IMR-90 (cell line): ENCODE measurements around the gene SRSF2. TPM values are rescaled to one million over a fixed set of nuclear protein-coding genes. Genes with fewer than 3 reads are reported as not detected.
"Not testable (repeated sequence)": the region's sequence is repeated elsewhere in the genome, so short reads cannot be mapped to it uniquely, and the experiment has no call there.

Experiments
- ATAC-seq: fragments of 200-7000 bp; cut with Tn5 transposase; 2 replicates; pipeline ENCODE4 v1.9.1; 2020; ENCODE audit warnings: low read depth, mild to moderate bottlenecking, moderate library complexity
- BruUV-seq: library from RNA; stranded (reverse); fragments of 400-500 nt; replicated peaks from 2 replicates; lab custom pipeline; 2021; lab: Mats Ljungman, UMichigan
- CTCF ChIA-PET: fragments of 300-600 bp; formaldehyde crosslinking; extraction: SDS; loops from one replicate; lab custom pipeline; 2021; ENCODE audit warnings: antibody characterized with exemption; lab: Yijun Ruan, JAX
- POLR2A ChIA-PET: fragments of 300-600 bp; sonication (Branson Sonifier 250); formaldehyde crosslinking; loops from one replicate; lab custom pipeline; 2022; ENCODE audit warnings: antibody characterized with exemption; ENCODE audit not compliant: unreplicated experiment; lab: Charles Lee
- DNase-seq: peaks from one replicate; pipeline ENCODE4 v3.0.0; 2013
- H2AFZ ChIP-seq: replicated peaks from 2 replicates; pipeline ENCODE3; 2013; ENCODE audit warnings: low read length, mild to moderate bottlenecking; ENCODE audit not compliant: poor library complexity
- H2AK5ac ChIP-seq: 2 replicates; pipeline ENCODE4 v1.6.1; 2013; ENCODE audit warnings: low read depth, low read length, inconsistent platforms
- H2AK9ac ChIP-seq: replicated peaks from 2 replicates; pipeline ENCODE3; 2013; ENCODE audit warnings: mild to moderate bottlenecking, low read depth, low read length, moderate library complexity; ENCODE audit not compliant: poor library complexity
- H2BK120ac ChIP-seq: 2 replicates; pipeline ENCODE4 v1.6.1; 2013; ENCODE audit warnings: low read depth, low read length, inconsistent platforms
- H2BK15ac ChIP-seq: 3 replicates; pipeline ENCODE4 v1.6.1; 2013; ENCODE audit warnings: low read depth, low read length, inconsistent platforms
- H2BK20ac ChIP-seq: 2 replicates; pipeline ENCODE4 v1.6.1; 2013; ENCODE audit warnings: low read depth, mild to moderate bottlenecking, inconsistent platforms, low read length, moderate library complexity
- H2BK5ac ChIP-seq: 2 replicates; pipeline ENCODE4 v1.6.1; 2013; ENCODE audit warnings: mild to moderate bottlenecking, low read depth, low read length, inconsistent platforms; ENCODE audit not compliant: poor library complexity, severe bottlenecking
- H3K14ac ChIP-seq: replicated peaks from 2 replicates; pipeline ENCODE4 v1.6.1; 2013; ENCODE audit warnings: low read depth, low read length, inconsistent platforms
- H3K18ac ChIP-seq: 2 replicates; pipeline ENCODE4 v1.6.1; 2013; ENCODE audit warnings: low read depth, low read length, control low read depth
- H3K23ac ChIP-seq: 2 replicates; pipeline ENCODE4 v1.6.1; 2013; ENCODE audit warnings: low read depth, low read length, inconsistent platforms
- H3K27ac ChIP-seq: 2 replicates; pipeline ENCODE4 v1.5.1; 2013; ENCODE audit warnings: mild to moderate bottlenecking, control low read depth, low read length; ENCODE audit not compliant: insufficient read depth
- H3K27me3 ChIP-seq: 2 replicates; pipeline ENCODE4 v1.6.1; 2013; ENCODE audit warnings: low read length; ENCODE audit not compliant: control insufficient read depth, insufficient read depth
- H3K36me3 ChIP-seq: 2 replicates; pipeline ENCODE4 v1.6.1; 2013; ENCODE audit warnings: low read length, mixed read lengths; ENCODE audit not compliant: control insufficient read depth, insufficient read depth
- H3K4ac ChIP-seq: 2 replicates; pipeline ENCODE4 v1.6.1; 2013; ENCODE audit warnings: low read depth, low read length, inconsistent platforms
- H3K4me1 ChIP-seq: 2 replicates; pipeline ENCODE4 v1.6.1; 2013; ENCODE audit warnings: low read length, mixed read lengths; ENCODE audit not compliant: control insufficient read depth, insufficient read depth
- H3K4me2 ChIP-seq: 2 replicates; pipeline ENCODE4 v1.6.1; 2013; ENCODE audit warnings: low read depth, mild to moderate bottlenecking, control low read depth, low read length, moderate library complexity
- H3K4me3 ChIP-seq: 2 replicates; pipeline ENCODE4 v1.5.1; 2013; ENCODE audit warnings: low read depth, mild to moderate bottlenecking, control low read depth, low read length, moderate library complexity; ENCODE audit not compliant: insufficient read depth
- H3K56ac ChIP-seq: 2 replicates; pipeline ENCODE4 v1.6.1; 2013; ENCODE audit warnings: low read length, inconsistent platforms; ENCODE audit not compliant: insufficient read depth; ENCODE audit errors: extremely low read depth
- H3K79me1 ChIP-seq, 2 experiments: 2 replicates each; pipeline ENCODE4 v1.6.1; 2013; ENCODE audit warnings: low read length in 2 of 2, inconsistent platforms in 1 of 2, low read depth in 1 of 2
- H3K9ac ChIP-seq: 2 replicates; pipeline ENCODE4 v1.6.1; 2013; ENCODE audit warnings: low read depth, low read length, control low read depth
- H3K9me1 ChIP-seq: 2 replicates; pipeline ENCODE4 v1.6.1; 2013; ENCODE audit warnings: low read length, inconsistent platforms; ENCODE audit not compliant: insufficient read depth
- H3K9me3 ChIP-seq: 2 replicates; pipeline ENCODE4 v1.6.1; 2013; ENCODE audit warnings: low read length; ENCODE audit not compliant: control insufficient read depth, insufficient read depth
- H4K20me1 ChIP-seq: 2 replicates; pipeline ENCODE4 v1.6.1; 2013; ENCODE audit warnings: low read length, inconsistent platforms; ENCODE audit not compliant: insufficient read depth
- H4K5ac ChIP-seq: 2 replicates; pipeline ENCODE4 v1.6.1; 2013; ENCODE audit warnings: mild to moderate bottlenecking, low read depth, low read length, control low read depth
- H4K8ac ChIP-seq, 2 experiments: 2 replicates each; pipeline ENCODE4 v1.6.1; 2013; ENCODE audit warnings: low read depth in 2 of 2, low read length in 2 of 2, control low read depth in 1 of 2, inconsistent platforms in 1 of 2
- H4K91ac ChIP-seq: 2 replicates; pipeline ENCODE4 v1.6.1; 2013; ENCODE audit warnings: low read depth, low read length, inconsistent platforms; ENCODE audit not compliant: insufficient read depth
- BHLHE40 ChIP-seq: fragments of 150-350 bp; IDR thresholded peaks from 2 replicates; pipeline ENCODE4 v1.6.1; 2016; ENCODE audit warnings: mild to moderate bottlenecking, low read depth, low read length
- MXI1 ChIP-seq: IDR thresholded peaks from 2 replicates; pipeline ENCODE4 v1.6.1; 2012; ENCODE audit warnings: low read depth, mild to moderate bottlenecking, low read length, moderate library complexity, borderline replicate concordance
- POLR2A ChIP-seq: IDR thresholded peaks from 2 replicates; pipeline ENCODE4 v1.6.1; 2012; ENCODE audit warnings: mild to moderate bottlenecking, low read depth, low read length
- WGBS, 2 experiments: methylation state at CpG; one replicate each; pipeline versions ENCODE4 v1.1.5 to v1.1.7; 2013; ENCODE audit warnings: missing lambda C conversion rate in 2 of 2; ENCODE audit not compliant: insufficient read length in 1 of 2; ENCODE audit errors: extremely low coverage in 2 of 2; 5-methylcytosine and 5-hydroxymethylcytosine counted together
- dilution Hi-C: fragments of 300-500 bp; cut with HindIII; formaldehyde crosslinking; loops from one replicate; pipeline ENCODE4 v1.14.3; 2018; ENCODE audit warnings: low sequenced_read_pairs; ENCODE audit not compliant: unreplicated experiment
- in situ Hi-C: fragments of 300-500 bp; cut with MboI; formaldehyde crosslinking; loops from 3 replicates; pipeline ENCODE4 v1.14.3; 2019; ENCODE audit warnings: low sequenced_read_pairs, inconsistent platforms, mixed read lengths
- intact Hi-C: fragments of 100-400 bp; cut with micrococcal nuclease; formaldehyde crosslinking; loops from 2 replicates; pipeline ENCODE4 v1.10.0; 2022
- polyA plus RNA-seq, 3 experiments: library from polyadenylated mRNA; depleted of rRNA; stranded (reverse); fragments of >200 nt; gene quantifications; 2 replicates each; pipeline ENCODE4 v1.2.3, GENCODE V29; 2012; ENCODE audit warnings: low replicate concordance in 1 of 3
- total RNA-seq: library from RNA; depleted of rRNA; stranded (reverse); fragments of >200 nt; gene quantifications from 2 replicates; pipeline ENCODE4 v1.2.3, GENCODE V29; 2012

The SRSF2 gene
- total and polyA plus RNA-seq, 2 of the 4 experiments (the other 2 are of a cell fraction): 98.0 to 296 TPM

- Histone ChIP-seq H2BK20ac (peak overlapping the region; percentile 36; the same call in 1 of the 2 replicates), H3K79me1 (peaks cover 20 to 85% of the 10 kb centered on the region in 2 experiments; a peak in 3 of 4 replicates), H3K56ac (peak overlapping the region; percentile 96), H3K4ac (peak overlapping the region; percentile 98), H3K4me1 (peaks cover 29% of the 10 kb centered on the region), H3K9me1 (peaks cover 22% of the 10 kb centered on the region), H3K18ac (peak overlapping the region; percentile 73), H3K4me3 (peak overlapping the region; percentile 58), H2AK5ac (peak overlapping the region; percentile 81), H3K23ac (peak overlapping the region; percentile 98), H3K9ac (peak overlapping the region; percentile 86), H2BK120ac (peak overlapping the region; percentile 94), H2AK9ac (peak overlapping the region; percentile 99), H4K5ac (peak overlapping the region; percentile 67), H4K20me1 (peaks cover 66% of the 10 kb centered on the region), H3K14ac (peak overlapping the region; percentile 99), H3K36me3 (peaks cover 19% of the 10 kb centered on the region), H3K27ac (peak overlapping the region; percentile 90), H2BK5ac (peak overlapping the region; percentile 92), H4K8ac (peak overlapping the region; percentile 49 to 89), H2BK15ac (peak overlapping the region; percentile 60; the same call in 1 of the 3 replicates), H3K4me2 (peak overlapping the region; percentile 87), H4K91ac (peak overlapping the region; percentile 98), H2AFZ (peak overlapping the region; percentile 75)
- H3K27me3 ChIP-seq, BruUV-seq, DNase-seq, CTCF ChIA-PET, dilution Hi-C loops, POLR2A ChIA-PET, H3K9me3 ChIP-seq, ATAC-seq, in situ Hi-C loops: not testable (repeated sequence)
- intact Hi-C loops: loop anchor here (1.0 to 2.0 kb wide), 3 partner anchors 22 to 187 kb away; no protein-coding TSS in a partner anchor
- 0% methylated on average over 1 of the region's 79 CpGs; no CpG with 5 or more reads in 1 of the 2 experiments for WGBS, 2 experiments
- TF ChIP-seq POLR2A (peak; percentile 76; the same call in 1 of the 2 replicates), MXI1 (0 out of 2 replicates have a peak, but pooled peaks have one; percentile 58), BHLHE40 (peak; percentile 65)
Observed at GRCh38 chr17:76709951-76710862, 26.9 kb downstream of the SRSF2 start.
